ENCODE results near the gene VIPR2. TPM values are rescaled to one million over a fixed set of nuclear protein-coding genes. Genes with fewer than 3 reads are reported as not detected.
"Not testable (repeated sequence)": the region's sequence is repeated elsewhere in the genome, so short reads cannot be mapped to it uniquely, and the experiment has no call there.

The VIPR2 gene
- polyA plus RNA-seq, 1 experiment = not detected

DNA sequence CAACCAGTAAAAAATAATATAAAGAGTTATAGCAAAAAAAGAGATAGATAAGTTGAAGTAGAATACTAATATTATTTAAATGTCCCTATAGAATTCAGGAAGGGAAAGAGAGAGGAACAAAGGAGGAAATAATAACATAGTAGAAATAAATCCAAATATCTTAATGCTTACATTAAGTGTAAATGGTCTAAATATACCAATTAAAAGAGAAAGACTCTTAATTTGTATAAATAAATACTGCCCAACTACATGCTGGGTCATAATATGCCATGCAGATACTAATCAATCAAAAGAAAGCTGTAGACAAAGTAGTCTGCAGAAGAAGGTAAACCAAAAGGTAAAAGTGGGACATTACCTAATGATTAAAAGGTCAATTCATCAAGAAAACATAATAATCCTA lies 43.3 kb upstream of the VIPR2 start:
- Histone ChIP-seq H3K36me3 (ENCODE audit: control insufficient read depth, insufficient read depth, low read length) (no peaks in the 10 kb centered on the region), H3K27me3 (ENCODE audit: control insufficient read depth, insufficient read depth, low read length) (no peaks in the 10 kb centered on the region), H3K4me3 (ENCODE audit: low read depth, low read length) (no peak overlapping the region)
- DNase-seq (ENCODE audit: low read depth) = no peak
- ChIA-PET POLR2A (no interaction called here), CTCF (no interaction called here)
- TF ChIP-seq, protein P1, sequence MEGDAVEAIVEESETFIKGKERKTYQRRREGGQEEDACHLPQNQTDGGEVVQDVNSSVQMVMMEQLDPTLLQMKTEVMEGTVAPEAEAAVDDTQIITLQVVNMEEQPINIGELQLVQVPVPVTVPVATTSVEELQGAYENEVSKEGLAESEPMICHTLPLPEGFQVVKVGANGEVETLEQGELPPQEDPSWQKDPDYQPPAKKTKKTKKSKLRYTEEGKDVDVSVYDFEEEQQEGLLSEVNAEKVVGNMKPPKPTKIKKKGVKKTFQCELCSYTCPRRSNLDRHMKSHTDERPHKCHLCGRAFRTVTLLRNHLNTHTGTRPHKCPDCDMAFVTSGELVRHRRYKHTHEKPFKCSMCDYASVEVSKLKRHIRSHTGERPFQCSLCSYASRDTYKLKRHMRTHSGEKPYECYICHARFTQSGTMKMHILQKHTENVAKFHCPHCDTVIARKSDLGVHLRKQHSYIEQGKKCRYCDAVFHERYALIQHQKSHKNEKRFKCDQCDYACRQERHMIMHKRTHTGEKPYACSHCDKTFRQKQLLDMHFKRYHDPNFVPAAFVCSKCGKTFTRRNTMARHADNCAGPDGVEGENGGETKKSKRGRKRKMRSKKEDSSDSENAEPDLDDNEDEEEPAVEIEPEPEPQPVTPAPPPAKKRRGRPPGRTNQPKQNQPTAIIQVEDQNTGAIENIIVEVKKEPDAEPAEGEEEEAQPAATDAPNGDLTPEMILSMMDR (IDR thresholded peaks at IDR 0.05; ENCODE audit: insufficient read depth, low read depth, low read length) = no peak

DNA sequence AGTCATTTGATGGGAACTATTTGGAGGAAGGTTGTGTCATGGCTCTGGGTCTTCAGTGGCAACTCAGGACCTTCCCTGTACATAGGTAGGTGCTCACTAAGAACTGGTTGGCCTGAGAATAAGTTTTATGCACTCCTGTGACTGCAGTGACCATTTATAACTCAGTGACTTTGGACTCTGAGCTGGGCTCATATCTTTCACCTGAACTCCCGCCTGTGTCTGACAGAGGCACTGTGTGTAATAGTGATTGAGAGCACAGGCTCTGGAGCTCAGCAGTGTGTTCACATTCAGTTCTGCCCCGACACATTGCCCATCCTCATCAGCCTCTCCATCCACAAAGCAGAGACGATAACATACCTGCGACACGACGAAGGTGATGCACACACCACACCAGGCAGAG lies 34.6 kb upstream of the VIPR2 start:
- Histone ChIP-seq H3K27me3 (ENCODE audit: control insufficient read depth, insufficient read depth, low read length) (no peaks in the 10 kb centered on the region), H3K4me3 (ENCODE audit: low read depth, low read length) (no peak overlapping the region), H3K36me3 (ENCODE audit: control insufficient read depth, insufficient read depth, low read length) (no peaks in the 10 kb centered on the region)
- ChIA-PET CTCF (no interaction called here), POLR2A (no interaction called here)
- TF ChIP-seq, protein P1 (IDR thresholded peaks at IDR 0.05; ENCODE audit: insufficient read depth, low read depth, low read length) = no peak
- DNase-seq (ENCODE audit: low read depth) = no peak

DNA sequence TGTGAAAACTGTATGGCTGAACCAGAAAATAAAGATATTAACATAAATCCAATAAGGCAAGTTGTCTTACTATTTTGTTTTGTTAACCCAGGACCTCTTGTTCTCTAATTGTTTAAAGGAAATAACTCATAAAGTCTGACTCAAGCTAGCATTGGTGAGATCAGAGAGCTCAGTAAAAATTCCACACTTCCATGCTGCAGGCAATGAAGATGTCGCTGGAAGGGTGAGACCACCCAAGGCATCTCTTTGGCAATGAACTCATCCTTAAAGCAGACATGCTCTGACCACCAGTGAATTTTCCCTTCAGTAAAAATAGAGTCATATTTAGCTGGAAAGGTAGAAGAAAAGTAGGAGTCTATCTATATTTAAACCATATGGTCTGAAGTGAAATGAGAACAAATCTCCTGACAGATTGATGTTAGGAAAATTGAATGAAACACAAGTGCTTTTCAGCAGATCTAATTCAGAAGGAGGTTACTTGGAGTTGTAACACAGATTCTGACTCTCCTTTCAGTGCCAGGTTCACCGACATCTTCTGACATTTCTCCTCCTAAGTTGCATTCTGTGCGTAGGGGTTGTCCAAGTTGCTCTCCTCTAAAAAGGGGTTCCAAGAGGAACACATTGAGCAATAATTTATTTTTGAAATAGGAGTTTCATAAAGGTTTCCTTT lies 32.8 kb upstream of the VIPR2 start:
- ChIA-PET CTCF (no interaction called here), POLR2A (no interaction called here)
- H3K27me3 ChIP-seq (ENCODE audit: control insufficient read depth, insufficient read depth, low read length) = no peaks in the 10 kb centered on the region
- TF ChIP-seq, protein P1 (IDR thresholded peaks at IDR 0.05; ENCODE audit: insufficient read depth, low read depth, low read length) = no peak
- no peak for DNase-seq (ENCODE audit: low read depth)
- H3K36me3 ChIP-seq (ENCODE audit: control insufficient read depth, insufficient read depth, low read length) = no peaks in the 10 kb centered on the region
- no peak overlapping the region for H3K4me3 ChIP-seq (ENCODE audit: low read depth, low read length)

DNA sequence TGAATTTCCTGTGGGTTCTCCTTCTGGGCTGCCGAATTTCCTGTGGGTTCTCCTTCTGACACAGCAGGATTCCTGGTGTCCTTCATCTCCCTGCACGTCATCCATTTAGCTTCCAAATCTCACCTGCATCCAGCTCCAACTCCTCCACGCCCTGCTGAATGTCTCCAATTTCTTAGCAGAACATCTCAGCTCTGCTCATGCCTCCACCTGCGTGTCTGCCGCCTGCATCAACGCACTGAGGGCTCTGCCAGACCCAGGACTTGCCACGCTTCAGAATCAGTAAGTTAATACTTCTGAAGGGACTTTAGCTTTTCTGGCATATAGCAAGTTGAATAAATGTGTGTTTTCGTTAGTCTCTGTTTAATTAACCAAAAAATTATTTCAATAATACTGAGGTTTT lies 31.1 kb upstream of the VIPR2 start:
- DNase-seq (ENCODE audit: low read depth) = no peak
- TF ChIP-seq, protein P1 (IDR thresholded peaks at IDR 0.05; ENCODE audit: insufficient read depth, low read depth, low read length) = no peak
- Histone ChIP-seq H3K36me3 (ENCODE audit: control insufficient read depth, insufficient read depth, low read length) (no peaks in the 10 kb centered on the region), H3K4me3 (ENCODE audit: low read depth, low read length) (no peak overlapping the region), H3K27me3 (ENCODE audit: control insufficient read depth, insufficient read depth, low read length) (no peaks in the 10 kb centered on the region)
- ChIA-PET CTCF (no interaction called here), POLR2A (no interaction called here)

DNA sequence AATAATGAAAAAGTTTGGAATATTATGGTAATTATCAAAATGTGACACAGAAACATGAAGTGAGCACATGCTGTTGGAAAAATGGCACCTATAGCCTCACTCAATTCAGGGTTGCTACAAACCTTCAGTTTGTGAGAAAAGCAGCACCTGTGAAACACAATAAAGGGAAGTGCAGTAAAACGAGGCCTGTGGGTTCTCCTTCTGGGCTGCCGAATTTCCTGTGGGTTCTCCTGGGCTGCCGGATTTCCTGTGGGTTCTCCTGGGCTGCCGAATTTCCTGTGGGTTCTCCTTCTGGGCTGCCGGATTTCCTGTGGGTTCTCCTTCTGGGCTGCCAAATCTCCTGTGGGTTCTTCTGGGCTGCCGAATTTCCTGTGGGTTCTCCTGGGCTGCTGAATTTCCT lies 30.4 kb upstream of the VIPR2 start:
- CTCF ChIA-PET; DNase-seq (ENCODE audit: low read depth); POLR2A ChIA-PET; H3K27me3 ChIP-seq (ENCODE audit: control insufficient read depth, insufficient read depth, low read length); H3K4me3 ChIP-seq (ENCODE audit: low read depth, low read length); H3K36me3 ChIP-seq (ENCODE audit: control insufficient read depth, insufficient read depth, low read length): not testable (repeated sequence)

DNA sequence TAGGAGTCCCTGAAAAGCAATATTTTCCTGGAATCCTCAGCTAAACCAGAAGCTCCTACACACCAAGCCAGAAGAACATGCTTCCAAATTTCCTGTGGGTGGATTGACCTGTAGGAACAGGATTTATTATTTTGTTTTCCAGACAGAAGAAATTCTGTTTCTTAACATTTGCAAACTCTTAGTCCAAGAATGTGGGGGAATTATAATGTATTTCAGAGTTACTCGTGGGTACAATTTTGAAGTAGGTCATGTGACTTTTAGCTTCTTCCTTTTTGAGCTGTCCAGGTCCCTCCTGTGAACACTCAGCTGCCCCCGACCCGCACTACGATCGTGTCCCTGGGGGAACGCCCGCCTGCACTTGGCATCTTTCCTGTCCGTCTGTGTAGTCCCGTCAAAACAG lies 27.7 kb upstream of the VIPR2 start:
- Histone ChIP-seq H3K4me3 (ENCODE audit: low read depth, low read length) (no peak overlapping the region), H3K36me3 (ENCODE audit: control insufficient read depth, insufficient read depth, low read length) (no peaks in the 10 kb centered on the region), H3K27me3 (ENCODE audit: control insufficient read depth, insufficient read depth, low read length) (no peaks in the 10 kb centered on the region)
- ChIA-PET CTCF (no interaction called here), POLR2A (no interaction called here)
- TF ChIP-seq, protein P1 (IDR thresholded peaks at IDR 0.05; ENCODE audit: insufficient read depth, low read depth, low read length) = no peak
- no peak for DNase-seq (ENCODE audit: low read depth)
